Panc1 (cell line): ENCODE results near the gene SDK1. TPM values are rescaled to one million over a fixed set of nuclear protein-coding genes. Genes with fewer than 3 reads are reported as not detected.

Source experiments
- ATAC-seq: fragments of 200-7000 bp; cut with Tn5 transposase; 2 replicates; pipeline ENCODE4 v1.9.1; 2020; ENCODE audit warnings: mild to moderate bottlenecking, moderate library complexity
- BruUV-seq: library from RNA; stranded (reverse); fragments of 400-500 nt; replicated peaks from 2 replicates; lab custom pipeline; 2021; lab: Mats Ljungman, UMichigan
- CTCF ChIA-PET: fragments of 300-600 bp; sonication (Branson Sonifier 250); formaldehyde crosslinking; loops from one replicate; lab custom pipeline; 2022; ENCODE audit warnings: antibody characterized with exemption; lab: Charles Lee
- POLR2A ChIA-PET: fragments of 300-600 bp; sonication (Branson Sonifier 250); formaldehyde crosslinking; loops from one replicate; lab custom pipeline; 2022; ENCODE audit warnings: antibody characterized with exemption; lab: Charles Lee
- DNase-seq: peaks from one replicate; pipeline ENCODE4 v3.0.0-alpha.2; 2010; ENCODE audit warnings: low read depth, low spot score
- H3K27ac ChIP-seq: 2 replicates; pipeline ENCODE4 v1.5.1; 2011; ENCODE audit warnings: mild to moderate bottlenecking, low read length, inconsistent platforms
- H3K27me3 ChIP-seq: fragments of 200-500 bp; sonication (Bioruptor generic); 2 replicates; pipeline ENCODE4 v1.6.0; 2014; ENCODE audit warnings: low read length, inconsistent platforms; ENCODE audit not compliant: control insufficient read depth, insufficient read depth
- H3K36me3 ChIP-seq: fragments of 200-500 bp; sonication (Bioruptor generic); 2 replicates; pipeline ENCODE4 v1.5.1; 2014; ENCODE audit warnings: inconsistent platforms, mild to moderate bottlenecking, low read length, moderate library complexity; ENCODE audit not compliant: control insufficient read depth, insufficient read depth
- H3K4me1 ChIP-seq: 2 replicates; pipeline ENCODE4 v1.5.1; 2011; ENCODE audit warnings: inconsistent platforms, mild to moderate bottlenecking, low read length, moderate library complexity; ENCODE audit not compliant: control insufficient read depth, insufficient read depth
- H3K4me3 ChIP-seq, 2 experiments: 2 replicates each; pipeline ENCODE4 v1.5.1; 2011 to 2012; ENCODE audit warnings: low read depth in 2 of 2, low read length in 2 of 2, mild to moderate bottlenecking in 2 of 2, inconsistent platforms in 1 of 2, moderate library complexity in 1 of 2
- H3K9me3 ChIP-seq: fragments of 200-500 bp; sonication (Bioruptor generic); 2 replicates; pipeline ENCODE4 v1.5.1; 2014; ENCODE audit warnings: low read depth, mild to moderate bottlenecking, inconsistent platforms, low read length, moderate library complexity; ENCODE audit not compliant: control insufficient read depth, insufficient read depth
- POLR2AphosphoS5 ChIP-seq: IDR thresholded peaks from 2 replicates; pipeline ENCODE4 v1.6.1; 2012; ENCODE audit warnings: mild to moderate bottlenecking, low read depth, low read length, moderate library complexity
- SIN3A ChIP-seq: IDR thresholded peaks from 2 replicates; pipeline ENCODE4 v1.6.1; 2012; ENCODE audit warnings: low read depth, mild to moderate bottlenecking, low read length, moderate library complexity, borderline replicate concordance; ENCODE audit not compliant: insufficient read depth
- TCF7L2 ChIP-seq: IDR thresholded peaks from 2 replicates; pipeline ENCODE4 v1.6.1; 2011; ENCODE audit warnings: mild to moderate bottlenecking, low read depth, low read length, inconsistent platforms
- in situ Hi-C: cut with HindIII; loops from 2 replicates; pipeline ENCODE4 v1.10.0; 2016; ENCODE audit warnings: low sequenced_read_pairs, low pct_unique_long_range_greater_than_20kb
- intact Hi-C: fragments of 100-400 bp; cut with micrococcal nuclease; formaldehyde crosslinking; loops from one replicate; pipeline ENCODE4 v1.10.0; 2022; ENCODE audit not compliant: unreplicated experiment
- total RNA-seq: library from RNA; stranded (reverse); gene quantifications from one replicate; pipeline ENCODE4 v1.2.1, GENCODE V29; 2021; ENCODE audit not compliant: unreplicated experiment
- TF ChIP-seq, protein P1 (sequence below), 2 experiments: IDR thresholded peaks; 2 replicates each; pipeline ENCODE4 v1.6.1; 2011 to 2012; ENCODE audit warnings: low read depth in 2 of 2, control low read depth in 1 of 2, low read length in 1 of 2, mild to moderate bottlenecking in 1 of 2, moderate library complexity in 1 of 2; ENCODE audit not compliant: insufficient read depth in 1 of 2
- TF ChIP-seq, protein P2 (sequence below): fragments of 450-650 bp; IDR thresholded peaks from 2 replicates; pipeline ENCODE4 v1.5.1; 2017; ENCODE audit warnings: mild to moderate bottlenecking

SDK1 gene
- total RNA-seq, 1 experiment from 2014 or later: 47.4 TPM

DNA sequence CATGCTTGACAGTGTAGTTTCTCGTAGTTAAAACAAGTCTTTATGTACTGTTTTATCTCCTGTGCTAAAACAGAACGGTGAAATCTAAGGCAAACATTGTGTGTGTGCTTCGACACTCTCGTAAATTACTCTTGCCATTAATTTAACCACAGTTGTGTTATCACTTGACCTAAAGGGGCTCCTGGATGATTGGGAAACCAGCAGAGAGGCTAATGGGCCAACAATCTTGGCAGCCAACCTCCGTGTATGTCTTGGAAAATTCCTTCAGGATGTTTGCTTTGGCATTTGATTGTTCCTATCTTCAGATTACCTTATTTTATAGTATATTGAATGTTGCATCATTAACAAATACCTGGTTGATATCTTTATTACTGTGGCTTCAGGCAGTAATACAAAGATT is 409.5 kb downstream of the SDK1 start:
- TF ChIP-seq TCF7L2: peak; percentile 95
- peak; percentile 80 for TF ChIP-seq POLR2AphosphoS5
- TF ChIP-seq, protein P1, sequence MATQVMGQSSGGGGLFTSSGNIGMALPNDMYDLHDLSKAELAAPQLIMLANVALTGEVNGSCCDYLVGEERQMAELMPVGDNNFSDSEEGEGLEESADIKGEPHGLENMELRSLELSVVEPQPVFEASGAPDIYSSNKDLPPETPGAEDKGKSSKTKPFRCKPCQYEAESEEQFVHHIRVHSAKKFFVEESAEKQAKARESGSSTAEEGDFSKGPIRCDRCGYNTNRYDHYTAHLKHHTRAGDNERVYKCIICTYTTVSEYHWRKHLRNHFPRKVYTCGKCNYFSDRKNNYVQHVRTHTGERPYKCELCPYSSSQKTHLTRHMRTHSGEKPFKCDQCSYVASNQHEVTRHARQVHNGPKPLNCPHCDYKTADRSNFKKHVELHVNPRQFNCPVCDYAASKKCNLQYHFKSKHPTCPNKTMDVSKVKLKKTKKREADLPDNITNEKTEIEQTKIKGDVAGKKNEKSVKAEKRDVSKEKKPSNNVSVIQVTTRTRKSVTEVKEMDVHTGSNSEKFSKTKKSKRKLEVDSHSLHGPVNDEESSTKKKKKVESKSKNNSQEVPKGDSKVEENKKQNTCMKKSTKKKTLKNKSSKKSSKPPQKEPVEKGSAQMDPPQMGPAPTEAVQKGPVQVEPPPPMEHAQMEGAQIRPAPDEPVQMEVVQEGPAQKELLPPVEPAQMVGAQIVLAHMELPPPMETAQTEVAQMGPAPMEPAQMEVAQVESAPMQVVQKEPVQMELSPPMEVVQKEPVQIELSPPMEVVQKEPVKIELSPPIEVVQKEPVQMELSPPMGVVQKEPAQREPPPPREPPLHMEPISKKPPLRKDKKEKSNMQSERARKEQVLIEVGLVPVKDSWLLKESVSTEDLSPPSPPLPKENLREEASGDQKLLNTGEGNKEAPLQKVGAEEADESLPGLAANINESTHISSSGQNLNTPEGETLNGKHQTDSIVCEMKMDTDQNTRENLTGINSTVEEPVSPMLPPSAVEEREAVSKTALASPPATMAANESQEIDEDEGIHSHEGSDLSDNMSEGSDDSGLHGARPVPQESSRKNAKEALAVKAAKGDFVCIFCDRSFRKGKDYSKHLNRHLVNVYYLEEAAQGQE (IDR thresholded peaks at IDR 0.05; ENCODE audit: insufficient read depth in 1 of 2, low read depth in 2 of 2, low read length in 1 of 2): no peak
- ATAC-seq (peak; percentile 77; the same call in 1 of the 2 replicates), DNase-seq (no peak)
- CTCF ChIA-PET: no interaction called here
- Histone ChIP-seq H3K36me3 (no peaks in the 10 kb centered on the region), H3K4me1 (peaks cover 19% of the 10 kb centered on the region), H3K4me3 (no peak overlapping the region), H3K9me3 (no peaks in the 10 kb centered on the region), H3K27ac (peak overlapping the region; percentile 69; the same call in 1 of the 2 replicates), H3K27me3 (no peaks in the 10 kb centered on the region)
- BruUV-seq: no TSS peak
- intact Hi-C loops: no loop called here
- in situ Hi-C loops: no loop called here
- POLR2A ChIA-PET: no interaction called here

DNA sequence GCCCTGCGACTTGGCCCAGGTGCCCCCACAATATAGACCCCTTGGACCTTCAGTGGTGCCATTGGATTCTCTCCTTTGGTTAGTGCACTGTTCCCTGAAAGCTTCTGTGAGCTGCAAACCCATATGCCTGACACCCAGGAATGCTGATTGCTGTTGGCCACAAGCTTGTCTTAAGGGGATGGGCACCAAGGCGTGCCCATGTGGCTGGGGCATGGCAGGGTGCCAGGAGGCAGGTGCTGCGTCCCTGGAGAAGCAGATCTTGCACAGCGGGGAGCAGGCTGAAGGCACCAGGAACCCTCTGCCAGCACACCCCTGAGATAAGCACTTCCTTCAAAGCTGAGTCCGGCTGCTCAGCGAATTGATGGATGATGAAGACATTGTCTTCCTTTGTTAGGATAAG is 411.8 kb downstream of the SDK1 start:
- H3K4me3 ChIP-seq: no peak overlapping the region
- peaks cover 19% of the 10 kb centered on the region for H3K4me1 ChIP-seq
- H3K36me3 ChIP-seq: no peaks in the 10 kb centered on the region
- ATAC-seq (no peak), DNase-seq (no peak)
- H3K27ac ChIP-seq: peak overlapping the region; percentile 20; the same call in 1 of the 2 replicates
- no peaks in the 10 kb centered on the region for H3K9me3 ChIP-seq
- POLR2A ChIA-PET: no interaction called here
- intact Hi-C loops: no loop called here
- no peaks in the 10 kb centered on the region for H3K27me3 ChIP-seq
- in situ Hi-C loops: no loop called here
- TF ChIP-seq SIN3A (no peak), TCF7L2 (no peak), POLR2AphosphoS5 (no peak)
- TF ChIP-seq, protein P1 (IDR thresholded peaks at IDR 0.05; ENCODE audit: insufficient read depth in 1 of 2, low read depth in 2 of 2, low read length in 1 of 2): no peak
- TF ChIP-seq, protein P2, sequence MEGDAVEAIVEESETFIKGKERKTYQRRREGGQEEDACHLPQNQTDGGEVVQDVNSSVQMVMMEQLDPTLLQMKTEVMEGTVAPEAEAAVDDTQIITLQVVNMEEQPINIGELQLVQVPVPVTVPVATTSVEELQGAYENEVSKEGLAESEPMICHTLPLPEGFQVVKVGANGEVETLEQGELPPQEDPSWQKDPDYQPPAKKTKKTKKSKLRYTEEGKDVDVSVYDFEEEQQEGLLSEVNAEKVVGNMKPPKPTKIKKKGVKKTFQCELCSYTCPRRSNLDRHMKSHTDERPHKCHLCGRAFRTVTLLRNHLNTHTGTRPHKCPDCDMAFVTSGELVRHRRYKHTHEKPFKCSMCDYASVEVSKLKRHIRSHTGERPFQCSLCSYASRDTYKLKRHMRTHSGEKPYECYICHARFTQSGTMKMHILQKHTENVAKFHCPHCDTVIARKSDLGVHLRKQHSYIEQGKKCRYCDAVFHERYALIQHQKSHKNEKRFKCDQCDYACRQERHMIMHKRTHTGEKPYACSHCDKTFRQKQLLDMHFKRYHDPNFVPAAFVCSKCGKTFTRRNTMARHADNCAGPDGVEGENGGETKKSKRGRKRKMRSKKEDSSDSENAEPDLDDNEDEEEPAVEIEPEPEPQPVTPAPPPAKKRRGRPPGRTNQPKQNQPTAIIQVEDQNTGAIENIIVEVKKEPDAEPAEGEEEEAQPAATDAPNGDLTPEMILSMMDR: no peak
- CTCF ChIA-PET: no interaction called here
- no TSS peak for BruUV-seq
